ENCODE measurements around the gene THSD8.

The THSD8 gene

GRCh38 chr19:12791345-12792050 is 10.4 kb upstream of the THSD8 start, which contains the start of gene JUNB (continued):
- TF ChIP-seq ZFP37 (tag by site-specific recombination; IDR thresholded peaks at IDR 0.05) (peak; percentile 87), KLF17 (tag by site-specific recombination; IDR thresholded peaks at IDR 0.05) (peak; percentile 80), ZBTB6 (tag by site-specific recombination; IDR thresholded peaks at IDR 0.05) (peak; percentile 54; the same call in 1 of the 2 replicates), YY1 (tag by site-specific recombination; IDR thresholded peaks at IDR 0.05) (0 out of 2 replicates have a peak, but pooled peaks have one; percentile 49), ZNF280C (tag by site-specific recombination; IDR thresholded peaks at IDR 0.05) (no peak), ZSCAN4 (tag by site-specific recombination; IDR thresholded peaks at IDR 0.05) (no peak), ZNF624 (tag by site-specific recombination; IDR thresholded peaks at IDR 0.05) (no peak), ZNF777 (tag by site-specific recombination; IDR thresholded peaks at IDR 0.05; ENCODE audit: borderline replicate concordance) (peak; percentile 33; the same call in 1 of the 2 replicates), ZNF513 (tag by site-specific recombination; IDR thresholded peaks at IDR 0.05) (no peak), SETDB1 (IDR thresholded peaks at IDR 0.05; ENCODE audit: insufficient read length, low read length) (no peak), ZNF585B (tag by site-specific recombination; IDR thresholded peaks at IDR 0.05) (no peak), ZSCAN18 (tag by site-specific recombination; IDR thresholded peaks at IDR 0.05) (no peak), ZNF324 (tag by site-specific recombination; IDR thresholded peaks at IDR 0.05) (peak; percentile 81), EGR2 (tag by site-specific recombination; IDR thresholded peaks at IDR 0.05; ENCODE audit: low read depth) (peak; percentile 79), ZNF561 (tag by site-specific recombination; IDR thresholded peaks at IDR 0.05; ENCODE audit: borderline replicate concordance) (peak; percentile 37; the same call in 1 of the 2 replicates), ZNF138 (tag by site-specific recombination; IDR thresholded peaks at IDR 0.05; ENCODE audit: borderline replicate concordance) (no peak), ZNF211 (tag by site-specific recombination; IDR thresholded peaks at IDR 0.05; ENCODE audit: low read depth) (no peak), GLIS1 (tag by site-specific recombination; IDR thresholded peaks at IDR 0.05) (no peak; the same call in 1 of the 2 replicates), ZNF639 (tag by site-specific recombination; IDR thresholded peaks at IDR 0.05) (0 out of 2 replicates have a peak, but pooled peaks have one; percentile 4), ZNF501 (tag by site-specific recombination; IDR thresholded peaks at IDR 0.05) (no peak; the same call in 1 of the 2 replicates), ZNF621 (tag by site-specific recombination; IDR thresholded peaks at IDR 0.05) (no peak), SP2 (tag by site-specific recombination; IDR thresholded peaks at IDR 0.05) (peak; percentile 91), ZNF416 (tag by site-specific recombination; IDR thresholded peaks at IDR 0.05) (no peak), ZNF114 (tag by site-specific recombination; IDR thresholded peaks at IDR 0.05) (no peak), ZBTB10 (tag by site-specific recombination; IDR thresholded peaks at IDR 0.05) (peak; percentile 11; the same call in 1 of the 2 replicates), KLF16 (tag by site-specific recombination; IDR thresholded peaks at IDR 0.05) (peak; percentile 77), ZBTB8A (tag by site-specific recombination; IDR thresholded peaks at IDR 0.05) (peak; percentile 88)
